Activated naive CD8-positive, alpha-beta T cell (primary cell): ENCODE measurements around the gene NDUFS8.

Experiments used
- H3K27ac Mint-ChIP-seq: one replicate; pipeline ENCODE4 v1.8.0; 2021; ENCODE audit warnings: mixed read lengths
- H3K27me3 Mint-ChIP-seq: one replicate; pipeline ENCODE4 v1.8.0; 2021; ENCODE audit warnings: mixed read lengths
- H3K36me3 Mint-ChIP-seq: one replicate; pipeline ENCODE4 v1.8.0; 2021; ENCODE audit warnings: mixed read lengths
- H3K4me1 Mint-ChIP-seq: one replicate; pipeline ENCODE4 v1.8.0; 2021; ENCODE audit warnings: low read depth, mixed read lengths
- H3K4me3 Mint-ChIP-seq: one replicate; pipeline ENCODE4 v1.8.0; 2021; ENCODE audit warnings: mild to moderate bottlenecking, mixed read lengths
- H3K9me3 Mint-ChIP-seq: one replicate; pipeline ENCODE4 v1.8.0; 2021; ENCODE audit warnings: low read depth, mixed read lengths

Gene NDUFS8

DNA sequence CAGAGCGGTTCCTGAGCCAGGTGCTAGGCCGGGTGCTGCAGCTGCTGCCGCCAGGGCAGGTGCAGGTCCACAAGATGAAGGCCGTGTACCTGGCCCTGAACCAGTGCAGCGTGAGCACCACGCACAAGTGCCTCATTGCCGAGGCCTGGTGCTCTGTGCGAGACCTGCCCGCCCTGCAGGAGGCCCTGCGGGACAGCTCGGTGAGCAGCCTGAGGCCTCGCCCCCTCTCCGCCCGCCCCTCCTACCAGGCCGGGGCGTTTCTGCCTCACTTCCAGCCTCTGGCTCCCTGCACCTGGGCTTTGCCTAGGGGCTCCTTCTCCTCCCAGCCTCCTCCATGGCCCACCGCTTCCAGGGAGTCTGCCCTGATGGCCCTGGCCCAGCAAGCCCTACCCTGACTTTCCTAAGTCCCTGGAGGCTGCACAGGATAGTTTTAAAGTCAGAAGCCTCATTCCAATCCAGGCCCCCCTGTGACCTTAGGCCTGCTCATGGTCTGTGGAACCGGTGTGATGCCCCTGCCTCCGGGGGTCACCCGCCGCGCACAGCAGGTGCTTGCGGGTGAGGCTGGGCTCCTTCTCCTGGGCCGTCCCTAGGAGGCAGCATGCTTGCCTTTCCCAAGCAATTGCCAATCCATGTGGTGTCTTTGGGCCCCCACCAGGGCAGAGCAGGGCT lies 13.8 kb downstream of the NDUFS8 start:
- Mint-ChIP-seq H3K27me3 (no peaks in the 10 kb centered on the region), H3K9me3 (no peaks in the 10 kb centered on the region), H3K27ac (no peak overlapping the region), H3K4me1 (peaks cover 13% of the 10 kb centered on the region), H3K36me3 (no peaks in the 10 kb centered on the region), H3K4me3 (no peak overlapping the region)

DNA sequence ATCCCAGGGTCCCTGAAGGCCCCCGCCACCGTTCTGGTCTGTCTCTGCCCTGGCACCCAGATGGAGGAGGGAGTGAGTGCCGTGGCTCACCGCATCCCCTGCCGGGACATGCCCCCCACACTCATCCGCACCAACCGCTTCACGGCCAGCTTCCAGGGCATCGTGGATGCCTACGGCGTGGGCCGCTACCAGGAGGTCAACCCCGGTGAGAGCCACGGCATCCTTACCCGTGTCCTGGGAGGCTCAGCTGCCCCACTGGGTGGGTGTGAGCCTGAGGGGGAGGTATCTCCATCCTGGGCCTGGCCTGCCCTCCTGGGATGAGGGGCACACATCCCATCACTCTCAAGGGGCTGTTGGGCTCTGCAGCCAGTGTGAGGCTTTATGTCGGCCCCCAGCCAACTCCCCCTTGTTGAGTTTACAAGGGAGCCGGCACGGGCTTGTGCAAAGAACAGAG lies 14.4 kb downstream of the NDUFS8 start:
- no peak overlapping the region for H3K4me3 Mint-ChIP-seq
- no peak overlapping the region for H3K27ac Mint-ChIP-seq
- H3K36me3 Mint-ChIP-seq, result no peaks in the 10 kb centered on the region
- peaks cover 10% of the 10 kb centered on the region for H3K4me1 Mint-ChIP-seq
- H3K27me3 Mint-ChIP-seq, result no peaks in the 10 kb centered on the region
- H3K9me3 Mint-ChIP-seq, result no peaks in the 10 kb centered on the region

DNA sequence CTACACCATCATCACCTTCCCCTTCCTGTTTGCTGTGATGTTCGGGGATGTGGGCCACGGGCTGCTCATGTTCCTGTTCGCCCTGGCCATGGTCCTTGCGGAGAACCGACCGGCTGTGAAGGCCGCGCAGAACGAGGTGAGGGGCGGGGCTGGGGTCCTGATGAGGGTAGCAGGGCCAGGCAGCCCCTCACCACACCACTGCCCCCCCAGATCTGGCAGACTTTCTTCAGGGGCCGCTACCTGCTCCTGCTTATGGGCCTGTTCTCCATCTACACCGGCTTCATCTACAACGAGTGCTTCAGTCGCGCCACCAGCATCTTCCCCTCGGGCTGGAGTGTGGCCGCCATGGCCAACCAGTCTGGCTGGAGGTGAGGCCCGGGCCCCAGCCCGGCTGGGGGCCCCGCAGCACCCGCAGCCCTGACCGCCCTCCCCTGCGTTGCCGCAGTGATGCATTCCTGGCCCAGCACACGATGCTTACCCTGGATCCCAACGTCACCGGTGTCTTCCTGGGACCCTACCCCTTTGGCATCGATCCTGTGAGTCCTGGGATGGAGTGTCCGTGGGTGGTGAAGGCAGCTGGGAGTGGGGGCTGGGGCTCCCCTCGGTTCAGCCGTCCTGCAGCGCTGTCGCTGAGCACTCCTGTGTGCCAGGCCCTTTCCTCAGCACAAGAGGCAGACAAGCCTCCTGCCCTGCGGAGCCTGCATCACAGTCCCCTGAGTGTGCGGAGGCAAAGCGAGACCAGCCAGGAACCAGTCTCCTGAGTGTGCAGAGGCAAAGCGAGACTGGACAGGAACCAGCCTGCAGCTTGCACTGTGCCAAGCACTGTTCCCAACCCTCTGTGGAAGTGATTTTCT lies 17.2 kb downstream of the NDUFS8 start:
- Mint-ChIP-seq H3K27me3 (no peaks in the 10 kb centered on the region), H3K4me3 (no peak overlapping the region), H3K36me3 (no peaks in the 10 kb centered on the region), H3K27ac (no peak overlapping the region), H3K4me1 (no peaks in the 10 kb centered on the region), H3K9me3 (no peaks in the 10 kb centered on the region)

DNA sequence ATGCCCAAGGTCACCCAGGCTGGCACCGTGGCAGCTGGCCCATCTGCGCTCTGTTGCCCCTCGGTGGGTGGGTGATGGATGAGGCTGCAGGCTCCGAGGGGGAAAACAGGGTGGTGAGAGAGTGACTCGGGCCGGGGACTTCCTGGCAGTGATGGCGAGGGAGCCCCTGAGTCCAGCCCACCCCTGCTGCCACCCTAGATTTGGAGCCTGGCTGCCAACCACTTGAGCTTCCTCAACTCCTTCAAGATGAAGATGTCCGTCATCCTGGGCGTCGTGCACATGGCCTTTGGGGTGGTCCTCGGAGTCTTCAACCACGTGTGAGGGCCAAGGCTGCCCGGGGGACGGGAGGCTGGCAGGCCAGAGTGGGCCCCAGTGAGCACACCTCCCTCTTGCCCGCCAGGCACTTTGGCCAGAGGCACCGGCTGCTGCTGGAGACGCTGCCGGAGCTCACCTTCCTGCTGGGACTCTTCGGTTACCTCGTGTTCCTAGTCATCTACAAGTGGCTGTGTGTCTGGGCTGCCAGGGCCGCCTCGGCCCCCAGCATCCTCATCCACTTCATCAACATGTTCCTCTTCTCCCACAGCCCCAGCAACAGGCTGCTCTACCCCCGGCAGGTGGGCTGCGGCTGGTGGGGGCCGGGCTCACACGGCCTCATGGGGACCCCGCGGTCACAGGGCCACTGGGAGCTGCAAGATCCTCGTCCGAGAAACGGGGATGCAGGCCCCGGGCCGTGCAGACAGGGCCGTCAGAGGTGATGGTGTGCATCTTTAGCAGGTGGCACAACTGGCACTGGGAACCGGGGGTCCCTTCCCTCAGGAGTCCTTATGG lies 18.4 kb downstream of the NDUFS8 start:
- no peaks in the 10 kb centered on the region for H3K36me3 Mint-ChIP-seq

DNA sequence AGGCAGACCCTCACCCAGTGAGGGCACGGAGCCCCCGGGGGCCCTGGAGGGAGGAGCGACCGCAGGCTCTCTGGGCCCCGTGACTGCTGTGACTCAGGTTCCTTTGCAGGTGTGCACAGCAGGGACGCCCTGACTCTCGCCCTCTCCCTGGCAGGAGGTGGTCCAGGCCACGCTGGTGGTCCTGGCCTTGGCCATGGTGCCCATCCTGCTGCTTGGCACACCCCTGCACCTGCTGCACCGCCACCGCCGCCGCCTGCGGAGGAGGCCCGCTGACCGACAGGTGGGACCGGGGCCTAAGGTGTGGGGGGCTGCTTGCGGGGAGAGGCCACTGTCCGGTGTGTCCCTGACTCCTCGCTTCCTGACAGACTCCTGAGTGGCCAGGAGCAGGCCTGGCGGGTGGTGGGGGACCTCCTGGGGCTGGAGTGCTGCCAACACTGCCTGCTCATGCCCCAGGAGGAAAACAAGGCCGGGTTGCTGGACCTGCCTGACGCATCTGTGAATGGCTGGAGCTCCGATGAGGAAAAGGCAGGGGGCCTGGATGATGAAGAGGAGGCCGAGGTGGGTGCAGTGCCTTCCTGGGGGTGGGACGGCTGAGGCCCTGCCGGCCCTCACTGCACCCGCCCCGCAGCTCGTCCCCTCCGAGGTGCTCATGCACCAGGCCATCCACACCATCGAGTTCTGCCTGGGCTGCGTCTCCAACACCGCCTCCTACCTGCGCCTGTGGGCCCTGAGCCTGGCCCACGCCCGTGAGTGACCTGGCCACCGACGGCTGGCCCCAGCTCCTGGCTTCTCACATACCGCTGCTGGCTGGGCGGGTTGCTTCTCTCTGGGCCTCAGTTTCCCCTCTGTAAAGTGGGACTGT lies 19.3 kb downstream of the NDUFS8 start:
- Mint-ChIP-seq H3K27ac (no peak overlapping the region), H3K9me3 (no peaks in the 10 kb centered on the region)

More for the DNA sequence above, 18.4 kb downstream of the NDUFS8 start:
- H3K4me3 Mint-ChIP-seq, result no peak overlapping the region
- no peaks in the 10 kb centered on the region for H3K27me3 Mint-ChIP-seq
- no peak overlapping the region for H3K27ac Mint-ChIP-seq
- no peaks in the 10 kb centered on the region for H3K4me1 Mint-ChIP-seq
- no peaks in the 10 kb centered on the region for H3K9me3 Mint-ChIP-seq

DNA sequence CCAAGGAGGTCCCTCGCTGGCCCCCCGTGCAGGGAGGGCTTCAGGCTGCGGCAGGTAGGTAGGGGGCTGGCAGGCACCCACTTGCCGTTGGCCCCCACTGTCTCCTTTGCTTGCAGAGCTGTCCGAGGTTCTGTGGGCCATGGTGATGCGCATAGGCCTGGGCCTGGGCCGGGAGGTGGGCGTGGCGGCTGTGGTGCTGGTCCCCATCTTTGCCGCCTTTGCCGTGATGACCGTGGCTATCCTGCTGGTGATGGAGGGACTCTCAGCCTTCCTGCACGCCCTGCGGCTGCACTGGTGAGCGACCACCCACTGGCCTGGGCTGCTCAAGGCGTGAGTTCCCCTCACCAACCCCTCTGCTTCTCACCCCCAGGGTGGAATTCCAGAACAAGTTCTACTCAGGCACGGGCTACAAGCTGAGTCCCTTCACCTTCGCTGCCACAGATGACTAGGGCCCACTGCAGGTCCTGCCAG lies 19.9 kb downstream of the NDUFS8 start:
- H3K4me1 Mint-ChIP-seq, result no peaks in the 10 kb centered on the region
- no peaks in the 10 kb centered on the region for H3K36me3 Mint-ChIP-seq
- no peaks in the 10 kb centered on the region for H3K27me3 Mint-ChIP-seq
- H3K27ac Mint-ChIP-seq, result no peak overlapping the region
- no peaks in the 10 kb centered on the region for H3K9me3 Mint-ChIP-seq
- H3K4me3 Mint-ChIP-seq, result no peak overlapping the region

More for the DNA sequence above, 19.3 kb downstream of the NDUFS8 start:
- Mint-ChIP-seq H3K4me3 (no peak overlapping the region), H3K36me3 (no peaks in the 10 kb centered on the region), H3K27me3 (no peaks in the 10 kb centered on the region), H3K4me1 (no peaks in the 10 kb centered on the region)

DNA sequence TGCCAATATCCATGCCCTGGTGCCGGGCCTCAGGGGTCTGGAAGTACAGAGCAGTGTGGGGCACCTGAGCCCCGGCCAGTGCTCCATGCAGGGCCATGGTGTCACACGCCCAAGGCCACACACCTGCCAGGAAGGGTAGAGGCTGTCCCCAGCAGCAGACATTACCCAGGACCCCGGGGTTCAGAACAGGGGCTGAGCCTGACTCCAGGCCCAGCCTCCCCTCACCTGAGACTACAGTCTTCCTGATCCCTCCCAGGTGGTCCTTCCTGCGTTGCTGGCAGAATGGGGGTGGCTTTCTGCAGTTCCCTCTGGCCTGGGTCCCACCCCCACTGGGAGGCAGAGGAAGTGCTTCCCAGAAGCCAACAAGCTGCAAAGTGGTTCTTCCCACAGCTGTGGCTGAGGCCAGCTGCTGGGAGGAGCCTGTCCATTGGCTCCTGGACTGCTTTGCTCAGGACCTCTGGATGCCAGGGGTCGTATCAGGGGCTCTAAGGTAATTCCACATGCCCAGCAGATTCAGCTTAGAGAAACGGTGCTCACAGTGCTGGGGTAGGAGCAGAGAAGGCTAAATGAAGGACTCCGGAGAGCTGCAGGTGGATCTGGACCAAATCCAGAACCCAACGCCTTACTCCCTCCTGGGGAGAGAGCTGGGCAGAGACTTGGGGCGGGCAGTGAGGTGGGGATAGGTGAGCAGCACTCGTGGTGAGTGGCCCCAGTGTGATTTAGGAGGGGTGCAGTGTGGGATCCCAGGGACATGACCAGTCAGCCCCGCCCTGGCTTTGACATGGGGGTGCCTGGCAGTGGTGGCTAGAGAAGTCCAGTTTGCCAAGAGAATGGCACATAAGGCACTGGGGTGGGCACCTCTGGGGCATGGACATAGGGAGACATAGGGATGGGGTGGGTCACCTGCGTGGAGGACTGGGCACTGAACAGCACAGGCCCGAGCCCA lies 21.0 kb downstream of the NDUFS8 start:
- peak overlapping the region; percentile 22 for H3K27ac Mint-ChIP-seq
- H3K9me3 Mint-ChIP-seq, result no peaks in the 10 kb centered on the region
- H3K4me1 Mint-ChIP-seq, result no peaks in the 10 kb centered on the region
- H3K27me3 Mint-ChIP-seq, result no peaks in the 10 kb centered on the region
- no peaks in the 10 kb centered on the region for H3K36me3 Mint-ChIP-seq
- no peak overlapping the region for H3K4me3 Mint-ChIP-seq

DNA sequence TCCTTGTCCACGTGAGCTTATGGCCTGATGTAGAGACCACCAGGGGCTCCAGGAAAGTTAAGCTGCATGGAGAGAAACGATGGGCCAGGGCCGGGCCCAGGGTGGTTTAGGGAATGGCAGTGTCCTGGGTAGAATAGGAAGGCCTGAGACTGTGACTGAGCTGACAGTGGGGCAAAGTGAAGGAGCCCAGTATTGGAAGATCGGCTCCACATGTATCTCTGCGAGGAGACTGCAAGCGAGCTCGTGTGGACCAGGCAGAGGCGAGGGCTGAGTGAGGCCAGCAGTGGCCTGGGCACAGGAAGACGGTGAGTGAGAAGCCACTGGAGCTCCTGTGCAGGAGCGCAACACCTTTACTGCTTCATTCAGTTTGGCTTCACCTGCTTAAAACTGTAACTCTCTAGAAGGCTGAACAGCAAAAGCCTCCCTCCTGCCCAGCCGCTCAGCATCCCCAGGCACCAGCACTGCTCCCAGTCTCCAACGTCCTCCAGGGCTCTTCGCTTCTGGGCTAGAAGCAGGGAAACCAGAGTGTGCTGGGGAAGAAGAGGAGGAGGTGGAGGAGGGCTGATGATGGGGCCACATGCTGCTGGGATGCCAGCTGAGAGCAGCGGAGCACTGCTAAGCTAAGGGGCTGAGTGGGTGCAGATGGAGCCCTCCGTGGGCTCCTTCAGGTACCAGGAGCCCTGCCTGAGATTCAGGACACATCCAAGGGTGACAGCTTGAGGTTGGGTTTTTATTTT lies 21.8 kb downstream of the NDUFS8 start:
- Mint-ChIP-seq H3K4me1 (no peaks in the 10 kb centered on the region), H3K27me3 (no peaks in the 10 kb centered on the region), H3K4me3 (no peak overlapping the region), H3K27ac (no peak overlapping the region), H3K36me3 (no peaks in the 10 kb centered on the region), H3K9me3 (no peaks in the 10 kb centered on the region)

DNA sequence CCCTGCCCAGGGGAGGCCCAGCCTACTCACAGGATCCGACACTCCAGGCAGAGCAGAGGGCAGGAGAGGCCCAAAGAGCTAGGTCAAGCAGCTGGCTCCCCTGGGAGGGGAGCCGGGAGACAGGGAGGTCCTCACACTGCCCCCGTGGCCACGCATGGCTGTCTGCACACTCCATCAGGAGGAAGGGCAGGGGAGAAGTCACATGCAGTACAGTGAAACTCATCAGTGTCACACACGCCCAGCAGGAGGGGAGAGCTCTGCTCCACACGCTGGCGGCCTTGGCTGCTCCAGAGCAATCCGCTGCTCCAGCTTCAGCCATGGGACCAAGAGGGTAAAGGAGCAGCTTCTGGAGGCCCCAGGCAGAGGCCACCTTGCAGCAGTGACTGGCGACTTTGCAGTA lies 22.6 kb downstream of the NDUFS8 start:
- H3K27ac Mint-ChIP-seq, result no peak overlapping the region
- no peaks in the 10 kb centered on the region for H3K27me3 Mint-ChIP-seq
- no peaks in the 10 kb centered on the region for H3K4me1 Mint-ChIP-seq
- H3K4me3 Mint-ChIP-seq, result no peak overlapping the region
- no peaks in the 10 kb centered on the region for H3K36me3 Mint-ChIP-seq
- H3K9me3 Mint-ChIP-seq, result no peaks in the 10 kb centered on the region

DNA sequence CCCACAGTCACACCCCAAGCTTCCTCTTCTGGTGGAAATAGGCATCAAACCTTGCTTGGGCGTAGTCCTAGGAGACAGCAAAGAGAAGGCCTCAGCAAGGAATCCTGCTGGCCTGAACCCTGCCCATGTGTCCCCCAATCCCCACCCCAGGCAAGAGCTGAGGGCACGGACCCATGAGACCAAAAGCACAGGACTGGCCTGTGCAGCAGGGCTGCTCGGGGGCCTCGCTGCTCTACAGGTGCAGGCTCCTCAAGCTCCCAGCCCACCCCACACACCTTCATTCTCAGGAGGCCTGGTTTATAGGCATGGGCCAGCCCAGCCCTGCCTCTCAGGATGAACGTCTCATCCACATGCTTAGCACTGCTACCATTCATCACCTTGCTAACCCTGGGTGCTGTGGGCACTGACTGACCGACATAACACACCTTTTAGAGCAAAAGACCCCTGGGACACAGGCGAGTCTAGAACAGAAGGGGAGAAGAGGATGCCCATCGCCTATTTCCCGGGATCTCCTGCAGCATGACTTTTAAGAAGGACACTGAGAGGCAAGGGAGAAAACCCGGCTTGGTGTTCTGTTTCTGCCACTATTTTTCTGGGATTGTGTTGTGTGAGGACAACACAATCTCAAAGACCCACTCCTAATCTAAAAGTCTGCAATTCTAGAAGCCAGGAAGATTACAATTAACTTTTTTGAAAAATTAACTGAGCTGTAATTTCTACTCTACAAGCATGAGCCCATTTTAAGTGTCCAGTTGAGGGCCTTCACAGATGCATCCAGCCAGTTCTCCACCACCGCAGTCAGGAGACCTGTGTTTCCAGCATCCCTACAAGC lies 23.7 kb downstream of the NDUFS8 start:
- H3K36me3 Mint-ChIP-seq, result no peaks in the 10 kb centered on the region
- H3K27ac Mint-ChIP-seq, result peak overlapping the region; percentile 61
- H3K4me3 Mint-ChIP-seq, result no peak overlapping the region
- no peaks in the 10 kb centered on the region for H3K9me3 Mint-ChIP-seq
- no peaks in the 10 kb centered on the region for H3K4me1 Mint-ChIP-seq
- no peaks in the 10 kb centered on the region for H3K27me3 Mint-ChIP-seq

DNA sequence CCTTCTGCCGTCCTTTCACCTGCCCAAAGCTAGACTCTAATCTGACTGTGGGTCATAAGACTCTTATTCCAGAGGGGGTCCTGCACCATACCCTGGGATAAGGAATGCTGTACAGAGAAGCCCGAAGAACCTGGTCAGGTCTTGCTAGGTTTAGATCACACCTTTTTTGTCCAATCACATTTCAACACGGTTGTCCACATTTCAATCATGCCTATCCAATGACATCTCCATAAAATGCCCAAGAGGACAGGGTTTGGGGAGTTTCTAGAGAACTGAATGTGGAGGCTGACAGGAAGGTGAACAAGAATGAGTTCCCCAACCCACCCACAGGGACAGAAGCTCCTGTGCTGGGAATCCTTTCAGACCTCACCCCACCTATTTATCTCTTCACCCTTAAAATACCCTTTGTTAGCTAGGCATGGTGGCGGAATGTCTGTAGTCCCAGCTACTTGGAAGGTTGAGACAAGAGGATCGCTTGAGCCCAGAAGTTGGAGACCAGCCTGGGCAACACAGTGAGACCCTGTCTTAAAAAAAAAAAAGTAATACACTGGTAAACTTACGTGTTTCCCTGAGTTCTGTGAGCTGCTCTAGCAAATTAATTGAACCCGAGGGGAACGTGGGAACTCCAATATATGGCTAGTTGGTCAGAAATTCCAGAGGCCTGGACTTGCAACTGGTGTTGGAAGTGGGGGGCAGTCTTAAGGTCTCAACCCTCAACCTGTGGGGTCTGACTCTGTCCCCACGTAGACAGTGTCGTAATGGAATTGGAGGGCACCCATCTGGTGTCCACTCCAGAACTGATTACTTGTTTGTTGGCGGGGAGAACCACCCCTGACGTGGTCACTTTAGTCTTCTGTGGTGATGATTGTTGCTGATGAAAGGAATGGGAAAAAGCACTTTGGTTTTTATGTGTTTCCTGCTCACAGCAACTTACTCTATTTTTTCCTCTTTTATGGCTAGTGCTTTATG lies 26.1 kb downstream of the NDUFS8 start:
- H3K27ac Mint-ChIP-seq, result no peak overlapping the region

More for the DNA sequence above, 26.1 kb downstream of the NDUFS8 start:
- H3K4me3 Mint-ChIP-seq, result no peak overlapping the region
- H3K4me1 Mint-ChIP-seq, result no peaks in the 10 kb centered on the region
- H3K9me3 Mint-ChIP-seq, result no peaks in the 10 kb centered on the region
- H3K27me3 Mint-ChIP-seq, result no peaks in the 10 kb centered on the region
- peaks cover 7% of the 10 kb centered on the region for H3K36me3 Mint-ChIP-seq
